ENCODE results near the gene ZSCAN23. TPM values are rescaled to one million over a fixed set of nuclear protein-coding genes. Genes with fewer than 3 reads are reported as not detected.
"Not testable (repeated sequence)": the region's sequence is repeated elsewhere in the genome, so short reads cannot be mapped to it uniquely, and the experiment has no call there.

ZSCAN23 gene
- total RNA-seq, 4 donors from 2014 or later, result 1.0 to 2.9 (median 2.1) TPM

- TF ChIP-seq EP300 (IDR thresholded peaks at IDR 0.05) (no peak), CTCF (IDR thresholded peaks at IDR 0.05) (no peak), POLR2AphosphoS5 (IDR thresholded peaks at IDR 0.05) (no peak), POLR2A (IDR thresholded peaks at IDR 0.05; ENCODE audit: low read depth) (no peak)
- WGBS, result 65% methylated on average over 2 of the region's 2 CpGs
- intact Hi-C loops (cut with DNase I), result no loop called here
Measured at GRCh38 chr6:28462401-28462800, 19.1 kb upstream of the ZSCAN23 start.

GRCh38 chr6:28458568-28458967 is 15.3 kb upstream of the ZSCAN23 start:
- intact Hi-C loops (cut with DNase I), result no loop called here
- Histone ChIP-seq H3K27me3 (peaks cover 0 to 46% (median 6%) of the 10 kb centered on the region in 4 donors), H3K36me3 (no peaks in the 10 kb centered on the region), H3K4me1 (no peaks in the 10 kb centered on the region), H3K4me3 (no peak overlapping the region), H3K9me3 (no peaks in the 10 kb centered on the region), H3K27ac (replicated peaks in 1 of 4) (no peak overlapping the region)
- DNase-seq (ENCODE audit: extremely low spot score), result no peak
- 44% methylated on average over 1 of the region's 1 CpG for WGBS
- TF ChIP-seq CTCF (IDR thresholded peaks at IDR 0.05), result no peak
- TF ChIP-seq POLR2AphosphoS5 (IDR thresholded peaks at IDR 0.05), result no peak
- no peak for TF ChIP-seq POLR2A (IDR thresholded peaks at IDR 0.05; ENCODE audit: low read depth)
- TF ChIP-seq EP300 (IDR thresholded peaks at IDR 0.05), result no peak

More at GRCh38 chr6:28462401-28462800, 19.1 kb upstream of the ZSCAN23 start:
- Histone ChIP-seq H3K36me3 (no peaks in the 10 kb centered on the region), H3K4me3 (no peak overlapping the region), H3K27me3 (peaks cover 0 to 31% (median 2%) of the 10 kb centered on the region in 4 donors), H3K4me1 (no peaks in the 10 kb centered on the region), H3K9me3 (no peaks in the 10 kb centered on the region), H3K27ac (replicated peaks in 1 of 4) (no peak overlapping the region)
- DNase-seq (ENCODE audit: extremely low spot score), result no peak

- intact Hi-C loops (cut with DNase I), result no loop called here
- H3K4me1 ChIP-seq, result peaks cover 4 to 8% (median 6%) of the 10 kb centered on the region in 4 donors
- no peak overlapping the region for H3K4me3 ChIP-seq
- peaks cover 0 to 69% (median 14%) of the 10 kb centered on the region in 4 donors for H3K27me3 ChIP-seq
- WGBS, result 100% methylated on average over 1 of the region's 1 CpG
- DNase-seq (ENCODE audit: extremely low spot score), result no peak
- TF ChIP-seq POLR2AphosphoS5 (IDR thresholded peaks at IDR 0.05) (no peak), CTCF (IDR thresholded peaks at IDR 0.05) (no peak), EP300 (IDR thresholded peaks at IDR 0.05) (no peak), POLR2A (IDR thresholded peaks at IDR 0.05; ENCODE audit: low read depth) (no peak)
- H3K36me3 ChIP-seq, result no peaks in the 10 kb centered on the region
- no peaks in the 10 kb centered on the region for H3K9me3 ChIP-seq
- no peak overlapping the region for H3K27ac ChIP-seq (replicated peaks in 1 of 4)
Measured at GRCh38 chr6:28449056-28449455, 5.8 kb upstream of the ZSCAN23 start.

- intact Hi-C loops (cut with DNase I); H3K9me3 ChIP-seq; H3K27ac ChIP-seq (replicated peaks in 1 of 4); DNase-seq (ENCODE audit: extremely low spot score); H3K36me3 ChIP-seq: not testable (repeated sequence)
- H3K4me1 ChIP-seq, result peaks cover 9 to 18% (median 11%) of the 10 kb centered on the region in 4 donors
- H3K4me3 ChIP-seq, result peak overlapping the region in 2 of 4 donors; percentile 38 to 47
- peaks cover 0 to 61% (median 14%) of the 10 kb centered on the region in 4 donors for H3K27me3 ChIP-seq
Measured at GRCh38 chr6:28447512-28447906, 4.2 kb upstream of the ZSCAN23 start.

- TF ChIP-seq POLR2A (IDR thresholded peaks at IDR 0.05; ENCODE audit: low read depth), result no peak
- no peak for TF ChIP-seq EP300 (IDR thresholded peaks at IDR 0.05)
- no peak for TF ChIP-seq POLR2AphosphoS5 (IDR thresholded peaks at IDR 0.05)
- TF ChIP-seq CTCF (IDR thresholded peaks at IDR 0.05), result no peak
- Histone ChIP-seq H3K36me3 (no peaks in the 10 kb centered on the region), H3K4me1 (peaks cover 11 to 24% (median 13%) of the 10 kb centered on the region in 4 donors), H3K27ac (replicated peaks in 1 of 4) (no peak overlapping the region), H3K9me3 (no peaks in the 10 kb centered on the region), H3K27me3 (peaks cover 0 to 58% (median 14%) of the 10 kb centered on the region in 4 donors), H3K4me3 (peak overlapping the region; percentile 26 to 47 (median 36))
- 4% methylated on average over 16 of the region's 36 CpGs for WGBS
- DNase-seq (ENCODE audit: extremely low spot score), result no peak
- intact Hi-C loops (cut with DNase I), result no loop called here
Measured at GRCh38 chr6:28446818-28447511, 3.7 kb upstream of the ZSCAN23 start.

- H3K27ac ChIP-seq (replicated peaks in 1 of 4); H3K4me3 ChIP-seq; H3K36me3 ChIP-seq; H3K9me3 ChIP-seq; DNase-seq (ENCODE audit: extremely low spot score): not testable (repeated sequence)
- Histone ChIP-seq H3K4me1 (peaks cover 11 to 26% (median 13%) of the 10 kb centered on the region in 4 donors), H3K27me3 (peaks cover 0 to 42% (median 14%) of the 10 kb centered on the region in 4 donors)
- intact Hi-C loops (cut with DNase I), result loop anchor here (5.0 kb wide), 1 partner anchor 47 kb away; the partner anchor contains the start of gene ZSCAN12
- 93% methylated on average over 3 of the region's 3 CpGs for WGBS
Measured at GRCh38 chr6:28444759-28445158, 1.5 kb upstream of the ZSCAN23 start.
